DND-41 (cell line): ENCODE results near the gene ZDHHC7.

Experiments used
- ATAC-seq: fragments of 200-7000 bp; cut with Tn5 transposase; 3 replicates; pipeline ENCODE4 v1.9.1; 2021; ENCODE audit warnings: low read depth; ENCODE audit not compliant: insufficient read depth
- DNase-seq: peaks from one replicate; pipeline ENCODE4 v3.0.0-alpha.2; 2020
- H2AFZ ChIP-seq: 2 replicates; pipeline ENCODE4 v1.6.0; 2012; ENCODE audit warnings: low read depth, low read length
- H3K27ac ChIP-seq: 2 replicates; pipeline ENCODE4 v1.5.1; 2012; ENCODE audit warnings: low read length, inconsistent platforms
- H3K27me3 ChIP-seq: fragments of 200-600 bp; sonication (generic); 2 replicates; pipeline ENCODE4 v1.6.0; 2012; ENCODE audit warnings: low read length, mild to moderate bottlenecking, inconsistent platforms; ENCODE audit not compliant: insufficient read depth, poor library complexity
- H3K36me3 ChIP-seq: 2 replicates; pipeline ENCODE4 v1.5.1; 2012; ENCODE audit warnings: low read length, inconsistent platforms; ENCODE audit not compliant: insufficient read depth
- H3K4me1 ChIP-seq: 2 replicates; pipeline ENCODE4 v1.5.1; 2012; ENCODE audit warnings: mild to moderate bottlenecking, low read length; ENCODE audit not compliant: insufficient read depth
- H3K4me2 ChIP-seq: 2 replicates; pipeline ENCODE4 v1.6.0; 2012; ENCODE audit warnings: mild to moderate bottlenecking, moderate library complexity, low read length, inconsistent platforms; ENCODE audit not compliant: insufficient read depth
- H3K4me3 ChIP-seq, 2 experiments: fragments of 200-600 bp in 1 of 2; shearing (Covaris generic) in 1 of 2; 2 replicates each; pipeline ENCODE4 v1.5.1; 2012 to 2016; ENCODE audit warnings: inconsistent platforms in 2 of 2, low read length in 2 of 2, mild to moderate bottlenecking in 2 of 2, low read depth in 1 of 2, moderate library complexity in 1 of 2
- H3K79me2 ChIP-seq: 2 replicates; pipeline ENCODE4 v1.6.0; 2012; ENCODE audit warnings: low read length, inconsistent platforms; ENCODE audit not compliant: insufficient read depth
- H3K9ac ChIP-seq: 2 replicates; pipeline ENCODE4 v1.6.0; 2012; ENCODE audit warnings: low read depth, mild to moderate bottlenecking, inconsistent platforms, low read length, moderate library complexity
- H3K9me3 ChIP-seq: 2 replicates; pipeline ENCODE4 v1.5.1; 2012; ENCODE audit warnings: low read length, moderate library complexity, mild to moderate bottlenecking, inconsistent platforms; ENCODE audit not compliant: insufficient read depth, severe bottlenecking
- H4K20me1 ChIP-seq: 2 replicates; pipeline ENCODE4 v1.6.0; 2012; ENCODE audit warnings: low read length; ENCODE audit not compliant: insufficient read depth
- EZH2 ChIP-seq: IDR thresholded peaks from 3 replicates; pipeline ENCODE4 v1.6.1; 2012; ENCODE audit warnings: borderline replicate concordance, low read depth, mild to moderate bottlenecking, moderate library complexity, low read length, inconsistent platforms; ENCODE audit not compliant: severe bottlenecking
- TF ChIP-seq, protein P1 (sequence below): IDR thresholded peaks from 2 replicates; pipeline ENCODE4 v1.5.1; 2012; ENCODE audit warnings: borderline replicate concordance, low read length, moderate library complexity, mild to moderate bottlenecking; ENCODE audit not compliant: poor library complexity, severe bottlenecking; ENCODE audit errors: extremely low read depth

The ZDHHC7 gene

DNA sequence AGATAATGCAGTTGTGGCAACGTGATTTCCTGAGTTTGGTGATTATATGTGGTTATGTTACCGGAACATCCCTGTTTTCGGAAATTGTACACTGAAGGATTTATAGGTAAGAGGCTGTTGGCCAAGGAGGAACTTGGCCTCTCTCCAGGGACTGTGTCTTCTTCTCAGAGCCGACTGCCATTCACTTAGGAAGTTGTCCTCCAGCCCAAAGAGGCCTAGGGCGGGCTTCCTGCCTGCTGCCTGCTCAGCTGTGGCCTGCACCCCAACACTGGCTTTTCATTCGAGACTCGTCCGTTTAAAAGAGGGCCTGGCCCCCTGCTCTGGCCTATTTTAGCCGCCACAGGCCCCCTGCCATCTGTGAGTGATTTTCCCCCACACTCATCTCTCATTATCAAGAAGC lies 64.3 kb downstream of the ZDHHC7 start:
- no peak overlapping the region for H3K4me3 ChIP-seq
- H4K20me1 ChIP-seq, result peaks cover 6% of the 10 kb centered on the region; the same call in 1 of the 2 replicates
- H3K4me1 ChIP-seq, result no peaks in the 10 kb centered on the region
- TF ChIP-seq EZH2, result no peak
- H3K4me2 ChIP-seq, result no peak overlapping the region
- H3K27ac ChIP-seq, result no peak overlapping the region
- no peaks in the 10 kb centered on the region for H3K36me3 ChIP-seq
- no peaks in the 10 kb centered on the region for H3K9me3 ChIP-seq
- H3K27me3 ChIP-seq, result peaks cover 7% of the 10 kb centered on the region
- no peak overlapping the region for H2AFZ ChIP-seq
- ATAC-seq (no peak), DNase-seq (no peak)
- no peaks in the 10 kb centered on the region for H3K79me2 ChIP-seq
- no peak overlapping the region for H3K9ac ChIP-seq

DNA sequence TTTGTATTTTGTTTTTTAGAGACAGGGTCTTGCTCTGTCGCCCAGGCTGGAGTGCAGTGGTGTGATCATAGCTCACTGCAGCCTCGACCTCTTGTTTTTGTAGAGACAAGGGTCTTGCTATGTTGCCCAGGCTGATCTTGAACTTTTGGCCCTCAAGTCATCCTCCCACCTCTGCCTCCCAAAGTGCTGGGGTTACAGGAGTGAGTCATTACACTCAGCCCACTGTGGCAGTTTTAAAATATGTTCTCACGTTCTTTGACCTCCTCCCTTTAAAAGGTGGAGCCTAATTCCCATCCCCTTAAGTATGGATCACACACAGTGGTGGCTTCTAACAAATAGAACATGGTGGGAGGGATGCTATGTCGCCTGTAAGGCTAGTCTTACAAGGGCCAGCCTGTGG lies 67.7 kb downstream of the ZDHHC7 start:
- TF ChIP-seq, protein P1, sequence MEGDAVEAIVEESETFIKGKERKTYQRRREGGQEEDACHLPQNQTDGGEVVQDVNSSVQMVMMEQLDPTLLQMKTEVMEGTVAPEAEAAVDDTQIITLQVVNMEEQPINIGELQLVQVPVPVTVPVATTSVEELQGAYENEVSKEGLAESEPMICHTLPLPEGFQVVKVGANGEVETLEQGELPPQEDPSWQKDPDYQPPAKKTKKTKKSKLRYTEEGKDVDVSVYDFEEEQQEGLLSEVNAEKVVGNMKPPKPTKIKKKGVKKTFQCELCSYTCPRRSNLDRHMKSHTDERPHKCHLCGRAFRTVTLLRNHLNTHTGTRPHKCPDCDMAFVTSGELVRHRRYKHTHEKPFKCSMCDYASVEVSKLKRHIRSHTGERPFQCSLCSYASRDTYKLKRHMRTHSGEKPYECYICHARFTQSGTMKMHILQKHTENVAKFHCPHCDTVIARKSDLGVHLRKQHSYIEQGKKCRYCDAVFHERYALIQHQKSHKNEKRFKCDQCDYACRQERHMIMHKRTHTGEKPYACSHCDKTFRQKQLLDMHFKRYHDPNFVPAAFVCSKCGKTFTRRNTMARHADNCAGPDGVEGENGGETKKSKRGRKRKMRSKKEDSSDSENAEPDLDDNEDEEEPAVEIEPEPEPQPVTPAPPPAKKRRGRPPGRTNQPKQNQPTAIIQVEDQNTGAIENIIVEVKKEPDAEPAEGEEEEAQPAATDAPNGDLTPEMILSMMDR, result no peak
- TF ChIP-seq EZH2, result no peak
- Histone ChIP-seq H3K4me1 (no peaks in the 10 kb centered on the region), H2AFZ (no peak overlapping the region), H4K20me1 (no peaks in the 10 kb centered on the region), H3K27me3 (peaks cover 7% of the 10 kb centered on the region), H3K79me2 (no peaks in the 10 kb centered on the region), H3K9me3 (no peaks in the 10 kb centered on the region), H3K9ac (no peak overlapping the region), H3K27ac (no peak overlapping the region), H3K4me3 (no peak overlapping the region), H3K36me3 (no peaks in the 10 kb centered on the region), H3K4me2 (no peak overlapping the region)
- ATAC-seq (no peak), DNase-seq (no peak)

GRCh38 chr16:84942786-84943185 lies 68.5 kb downstream of the ZDHHC7 start:
- Histone ChIP-seq H3K9me3 (no peaks in the 10 kb centered on the region), H2AFZ (no peak overlapping the region), H3K36me3 (no peaks in the 10 kb centered on the region), H3K79me2 (no peaks in the 10 kb centered on the region), H3K4me2 (no peak overlapping the region), H3K9ac (no peak overlapping the region), H3K27me3 (peaks cover 7% of the 10 kb centered on the region), H3K4me1 (no peaks in the 10 kb centered on the region), H3K27ac (no peak overlapping the region), H4K20me1 (no peaks in the 10 kb centered on the region), H3K4me3 (no peak overlapping the region)
- ATAC-seq, result no peak
- no peak for TF ChIP-seq EZH2
- TF ChIP-seq, protein P1, result no peak
- no peak for DNase-seq

DNA sequence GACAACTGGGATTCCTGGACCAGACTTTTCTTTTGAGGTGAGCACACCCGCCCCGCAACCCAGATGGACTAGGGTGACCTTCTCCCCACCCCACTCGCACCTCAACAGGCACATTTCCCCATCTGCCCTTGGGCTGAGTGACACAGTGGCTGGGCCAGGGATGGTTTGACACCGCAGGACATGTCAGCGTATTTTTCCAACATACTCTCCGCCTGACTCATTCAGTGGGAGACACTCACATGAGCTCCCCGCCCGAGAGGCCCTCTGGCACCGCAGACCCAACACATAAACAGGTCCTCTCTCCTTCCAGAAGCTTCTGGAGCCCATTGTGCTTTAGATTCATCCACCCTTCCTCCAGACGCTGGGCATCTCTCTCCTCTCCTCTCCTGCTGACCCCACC lies 69.4 kb downstream of the ZDHHC7 start:
- Histone ChIP-seq H4K20me1 (no peaks in the 10 kb centered on the region), H3K4me2 (no peak overlapping the region), H3K36me3 (no peaks in the 10 kb centered on the region), H3K79me2 (no peaks in the 10 kb centered on the region), H2AFZ (no peak overlapping the region), H3K27me3 (peaks cover 7% of the 10 kb centered on the region), H3K4me1 (no peaks in the 10 kb centered on the region), H3K9me3 (no peaks in the 10 kb centered on the region), H3K9ac (no peak overlapping the region), H3K27ac (no peak overlapping the region), H3K4me3 (no peak overlapping the region)
- ATAC-seq (no peak), DNase-seq (no peak)
- TF ChIP-seq, protein P1, result no peak
- no peak for TF ChIP-seq EZH2
